HL-60 (cell line): ENCODE results near the gene LINS1.

Experiments used
- DNase-seq, 2 experiments: peaks; one replicate each; pipeline ENCODE4 v3.0.0-alpha.2; 2010 to 2020; ENCODE audit warnings: low read depth in 1 of 2, low spot score in 1 of 2
- H3K27ac ChIP-seq: fragments of 250-450 bp; sonication (Bioruptor Pico); replicated peaks from 2 replicates; pipeline ENCODE4 v1.5.1; 2020; ENCODE audit warnings: mild to moderate bottlenecking, moderate library complexity
- H3K27me3 ChIP-seq: fragments of 250-450 bp; sonication (Bioruptor Pico); 2 replicates; pipeline ENCODE4 v1.5.1; 2021; ENCODE audit warnings: mild to moderate bottlenecking, moderate library complexity; ENCODE audit not compliant: insufficient read depth, poor library complexity, severe bottlenecking
- H3K4me3 ChIP-seq: replicated peaks from 2 replicates; pipeline ENCODE4 v1.5.1; 2011; ENCODE audit warnings: mild to moderate bottlenecking, control low read depth, low read length; ENCODE audit not compliant: insufficient read depth
- GABPA ChIP-seq: IDR thresholded peaks from 2 replicates; pipeline ENCODE4 v1.6.1; 2012; ENCODE audit warnings: low read depth
- POLR2AphosphoS5 ChIP-seq: IDR thresholded peaks from 2 replicates; pipeline ENCODE4 v1.6.1; 2012; ENCODE audit warnings: low read depth
- REST ChIP-seq: IDR thresholded peaks from 2 replicates; pipeline ENCODE4 v1.6.1; 2012; ENCODE audit warnings: low read depth; ENCODE audit not compliant: insufficient replicate concordance
- SPI1 ChIP-seq: IDR thresholded peaks from 2 replicates; pipeline ENCODE4 v1.6.1; 2012; ENCODE audit warnings: low read depth, mild to moderate bottlenecking, borderline replicate concordance
- TF ChIP-seq, protein P1 (sequence below): IDR thresholded peaks from one replicate; pipeline ENCODE4 v1.5.1; 2011; ENCODE audit warnings: low read length, control low read depth, inconsistent platforms; ENCODE audit not compliant: insufficient read depth

The LINS1 gene

DNA sequence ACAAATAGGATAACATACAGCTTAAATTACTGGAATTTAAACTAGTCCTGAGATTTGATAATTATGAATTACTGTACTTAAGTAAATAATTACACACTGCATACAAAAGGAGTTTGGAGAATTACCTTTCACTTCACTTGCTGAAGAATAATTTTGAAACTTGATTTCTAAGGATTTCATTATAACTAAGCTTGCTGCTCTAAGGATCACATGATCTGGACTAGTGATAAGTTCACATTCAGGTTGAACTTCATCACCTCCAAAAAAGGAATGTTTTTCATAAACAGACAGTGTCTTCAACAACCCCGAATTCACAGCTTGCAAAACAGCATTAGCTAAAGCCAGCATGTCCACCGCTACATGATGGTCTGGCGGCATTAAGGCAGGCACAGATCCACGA, 28.5 kb downstream of the LINS1 start:
- no peak for DNase-seq
- Histone ChIP-seq H3K4me3 (no peak overlapping the region), H3K27me3 (no peaks in the 10 kb centered on the region), H3K27ac (no peak overlapping the region)
- no peak for TF ChIP-seq REST
- no peak for TF ChIP-seq SPI1

DNA sequence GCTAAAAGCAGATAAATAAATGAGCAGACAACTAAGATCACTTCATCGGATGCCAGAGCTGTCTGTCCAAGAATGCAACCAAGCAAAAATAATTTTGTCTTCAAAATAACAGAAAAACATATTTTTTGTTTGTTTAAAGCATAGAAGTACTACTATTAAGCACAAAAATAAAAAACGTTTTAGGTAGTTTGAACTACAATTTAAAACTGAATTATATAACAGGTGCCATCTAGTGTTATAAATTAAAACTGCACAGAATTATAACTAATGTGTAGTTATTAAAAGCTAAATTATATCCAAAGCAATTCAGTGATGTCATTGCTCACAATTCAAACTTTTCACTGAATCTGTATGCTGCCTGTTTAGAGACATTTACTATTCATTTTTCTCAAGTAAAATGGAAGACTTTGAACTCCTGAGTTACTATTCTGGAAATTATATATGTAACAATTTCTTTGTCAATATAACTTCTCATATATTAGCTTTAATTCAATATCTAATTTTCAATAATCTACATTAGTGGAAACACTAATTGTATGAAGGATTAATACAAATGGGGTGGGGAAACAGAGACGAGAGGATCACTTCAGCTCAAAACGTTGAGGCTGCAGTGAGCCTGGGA, 29.5 kb downstream of the LINS1 start:
- TF ChIP-seq REST: no peak
- no peak for TF ChIP-seq GABPA
- TF ChIP-seq POLR2AphosphoS5: no peak
- TF ChIP-seq SPI1: no peak
- TF ChIP-seq, protein P1, sequence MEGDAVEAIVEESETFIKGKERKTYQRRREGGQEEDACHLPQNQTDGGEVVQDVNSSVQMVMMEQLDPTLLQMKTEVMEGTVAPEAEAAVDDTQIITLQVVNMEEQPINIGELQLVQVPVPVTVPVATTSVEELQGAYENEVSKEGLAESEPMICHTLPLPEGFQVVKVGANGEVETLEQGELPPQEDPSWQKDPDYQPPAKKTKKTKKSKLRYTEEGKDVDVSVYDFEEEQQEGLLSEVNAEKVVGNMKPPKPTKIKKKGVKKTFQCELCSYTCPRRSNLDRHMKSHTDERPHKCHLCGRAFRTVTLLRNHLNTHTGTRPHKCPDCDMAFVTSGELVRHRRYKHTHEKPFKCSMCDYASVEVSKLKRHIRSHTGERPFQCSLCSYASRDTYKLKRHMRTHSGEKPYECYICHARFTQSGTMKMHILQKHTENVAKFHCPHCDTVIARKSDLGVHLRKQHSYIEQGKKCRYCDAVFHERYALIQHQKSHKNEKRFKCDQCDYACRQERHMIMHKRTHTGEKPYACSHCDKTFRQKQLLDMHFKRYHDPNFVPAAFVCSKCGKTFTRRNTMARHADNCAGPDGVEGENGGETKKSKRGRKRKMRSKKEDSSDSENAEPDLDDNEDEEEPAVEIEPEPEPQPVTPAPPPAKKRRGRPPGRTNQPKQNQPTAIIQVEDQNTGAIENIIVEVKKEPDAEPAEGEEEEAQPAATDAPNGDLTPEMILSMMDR: peak; percentile 12

DNA sequence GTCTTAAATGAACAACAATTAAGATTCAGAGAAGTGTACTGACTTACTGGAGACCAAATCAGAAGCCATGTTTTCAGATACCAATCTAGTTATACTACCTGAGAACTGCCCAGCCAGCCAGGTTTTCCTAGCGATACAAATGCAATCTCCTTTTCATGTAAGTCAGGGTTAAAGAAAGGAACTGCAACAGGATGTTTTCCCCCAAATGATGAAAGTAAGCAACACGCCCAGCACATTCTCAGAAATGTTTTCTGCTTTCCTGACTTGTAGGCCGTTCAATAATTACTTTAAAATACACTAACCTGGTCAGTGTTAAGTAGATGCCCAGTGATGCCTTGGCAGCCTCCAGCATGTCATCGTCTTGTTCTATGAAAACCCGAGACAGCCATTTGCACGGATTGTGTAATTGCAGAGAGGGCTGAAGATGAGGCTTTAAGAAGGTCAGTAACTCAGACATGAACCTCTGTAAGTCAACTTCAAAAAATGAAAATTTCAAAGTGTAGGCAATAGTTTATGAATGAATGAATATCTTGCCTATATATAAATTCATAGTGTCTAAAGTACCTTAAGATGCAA, 30.3 kb downstream of the LINS1 start:
- Histone ChIP-seq H3K27me3 (no peaks in the 10 kb centered on the region), H3K27ac (no peak overlapping the region), H3K4me3 (no peak overlapping the region)
- DNase-seq: no peak
- TF ChIP-seq SPI1: no peak
- TF ChIP-seq GABPA: no peak
- TF ChIP-seq, protein P1: no peak
- no peak for TF ChIP-seq REST
- TF ChIP-seq POLR2AphosphoS5: no peak

More for the DNA sequence above, 29.5 kb downstream of the LINS1 start:
- DNase-seq: no peak
- Histone ChIP-seq H3K4me3 (no peak overlapping the region), H3K27ac (no peak overlapping the region), H3K27me3 (no peaks in the 10 kb centered on the region)
